Measurements from ENCODE around the gene CDKN2A.

GRCh38 chr9:21989440-21990189 lies 4.6 kb downstream of the CDKN2A start:
- TF ChIP-seq CTCF (IDR thresholded peaks at IDR 0.05; ENCODE audit: insufficient read depth, low read length, poor library complexity, severe bottlenecking) (no peak), EZH2phosphoT487 (conservative IDR thresholded peaks at IDR 0.05; ENCODE audit: low read length) (no peak)
